ENCODE results near the gene OCA2. TPM values are rescaled to one million over a fixed set of nuclear protein-coding genes. Genes with fewer than 3 reads are reported as not detected.

OCA2 gene
- total RNA-seq, 2 experiments from 2014 or later: not detected

GRCh38 chr15:28114721-28115622 lies 15.9 kb upstream of the OCA2 start:
- BruUV-seq (replicated peaks): no TSS peak

DNA sequence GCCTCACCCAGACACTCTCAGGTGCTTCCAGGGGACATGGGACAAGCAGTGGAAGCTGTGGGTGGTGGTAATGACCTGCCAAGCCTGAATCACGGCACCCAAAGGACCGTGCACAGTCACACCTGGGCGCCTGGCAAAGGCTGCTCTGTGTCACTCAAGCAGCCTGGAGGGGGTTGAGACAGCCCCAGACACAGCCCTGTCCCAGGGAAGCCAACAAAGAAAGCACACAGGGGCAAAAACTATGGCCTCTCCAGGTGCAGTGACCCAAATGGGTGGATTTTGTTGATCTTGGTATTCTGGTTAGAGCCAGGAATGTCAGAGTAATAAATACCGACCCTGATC lies 15.0 kb upstream of the OCA2 start:
- no peak overlapping the region for H2AFZ ChIP-seq (ENCODE audit: low read length)
- TF ChIP-seq CTCF (conservative IDR thresholded peaks at IDR 0.05; ENCODE audit: low read length): no peak
- TF ChIP-seq EZH2phosphoT487 (IDR thresholded peaks at IDR 0.05; ENCODE audit: borderline replicate concordance, low read depth, low read length): no peak
- POLR2A ChIA-PET: no interaction called here

More at GRCh38 chr15:28114721-28115622, 15.9 kb upstream of the OCA2 start:
- no peak overlapping the region for H2AFZ ChIP-seq (ENCODE audit: low read length)
- intact Hi-C loops (cut with micrococcal nuclease; ENCODE audit: unreplicated experiment): no loop called here
- no peaks in the 10 kb centered on the region for H3K4me1 ChIP-seq (ENCODE audit: insufficient read depth, low read length, poor library complexity, severe bottlenecking)
- H4K20me1 ChIP-seq (ENCODE audit: insufficient read depth, low read length): no peaks in the 10 kb centered on the region
- no peak overlapping the region for H3K4me2 ChIP-seq (ENCODE audit: low read length)
- H3K9me2 ChIP-seq (ENCODE audit: insufficient read depth, low read length): no peaks in the 10 kb centered on the region
- CTCF ChIA-PET (ENCODE audit: unreplicated experiment): no interaction called here
- peaks cover 71% of the 10 kb centered on the region for H3K36me3 ChIP-seq (ENCODE audit: insufficient read depth, low read length)
- no peaks in the 10 kb centered on the region for H3K9me3 ChIP-seq (ENCODE audit: low read length)
- POLR2A ChIA-PET: no interaction called here
- H3K4me3 ChIP-seq (ENCODE audit: low read depth, low read length, poor library complexity, severe bottlenecking): no peak overlapping the region
- no peak for TF ChIP-seq CTCF (conservative IDR thresholded peaks at IDR 0.05; ENCODE audit: low read length)
- TF ChIP-seq EZH2phosphoT487 (IDR thresholded peaks at IDR 0.05; ENCODE audit: borderline replicate concordance, low read depth, low read length): no peak
- H3K27ac ChIP-seq (ENCODE audit: low read depth, low read length, poor library complexity, severe bottlenecking): no peak overlapping the region
- no peak for DNase-seq (ENCODE audit: low spot score)
- H3K79me2 ChIP-seq (ENCODE audit: insufficient read depth, low read depth, low read length): no peaks in the 10 kb centered on the region

More for the DNA sequence above, 15.0 kb upstream of the OCA2 start:
- Histone ChIP-seq H3K9me2 (ENCODE audit: insufficient read depth, low read length) (no peaks in the 10 kb centered on the region), H3K27ac (ENCODE audit: low read depth, low read length, poor library complexity, severe bottlenecking) (no peak overlapping the region), H3K4me2 (ENCODE audit: low read length) (no peak overlapping the region), H3K36me3 (ENCODE audit: insufficient read depth, low read length) (peaks cover 66% of the 10 kb centered on the region), H3K4me3 (ENCODE audit: low read depth, low read length, poor library complexity, severe bottlenecking) (no peak overlapping the region), H3K9me3 (ENCODE audit: low read length) (no peaks in the 10 kb centered on the region), H3K4me1 (ENCODE audit: insufficient read depth, low read length, poor library complexity, severe bottlenecking) (no peaks in the 10 kb centered on the region), H4K20me1 (ENCODE audit: insufficient read depth, low read length) (no peaks in the 10 kb centered on the region), H3K79me2 (ENCODE audit: insufficient read depth, low read depth, low read length) (no peaks in the 10 kb centered on the region)
- intact Hi-C loops (cut with micrococcal nuclease; ENCODE audit: unreplicated experiment): no loop called here
- no peak for DNase-seq (ENCODE audit: low spot score)
- CTCF ChIA-PET (ENCODE audit: unreplicated experiment): no interaction called here
- BruUV-seq (replicated peaks): no TSS peak
